GM12801 (cell line): ENCODE measurements around the gene CYP27A1.

Source experiments
- TF ChIP-seq, protein P1 (sequence below): IDR thresholded peaks from one replicate; pipeline ENCODE4 v1.5.1; 2011; ENCODE audit warnings: control low read depth; ENCODE audit not compliant: insufficient read length; ENCODE audit errors: extremely low read depth

Gene CYP27A1

DNA sequence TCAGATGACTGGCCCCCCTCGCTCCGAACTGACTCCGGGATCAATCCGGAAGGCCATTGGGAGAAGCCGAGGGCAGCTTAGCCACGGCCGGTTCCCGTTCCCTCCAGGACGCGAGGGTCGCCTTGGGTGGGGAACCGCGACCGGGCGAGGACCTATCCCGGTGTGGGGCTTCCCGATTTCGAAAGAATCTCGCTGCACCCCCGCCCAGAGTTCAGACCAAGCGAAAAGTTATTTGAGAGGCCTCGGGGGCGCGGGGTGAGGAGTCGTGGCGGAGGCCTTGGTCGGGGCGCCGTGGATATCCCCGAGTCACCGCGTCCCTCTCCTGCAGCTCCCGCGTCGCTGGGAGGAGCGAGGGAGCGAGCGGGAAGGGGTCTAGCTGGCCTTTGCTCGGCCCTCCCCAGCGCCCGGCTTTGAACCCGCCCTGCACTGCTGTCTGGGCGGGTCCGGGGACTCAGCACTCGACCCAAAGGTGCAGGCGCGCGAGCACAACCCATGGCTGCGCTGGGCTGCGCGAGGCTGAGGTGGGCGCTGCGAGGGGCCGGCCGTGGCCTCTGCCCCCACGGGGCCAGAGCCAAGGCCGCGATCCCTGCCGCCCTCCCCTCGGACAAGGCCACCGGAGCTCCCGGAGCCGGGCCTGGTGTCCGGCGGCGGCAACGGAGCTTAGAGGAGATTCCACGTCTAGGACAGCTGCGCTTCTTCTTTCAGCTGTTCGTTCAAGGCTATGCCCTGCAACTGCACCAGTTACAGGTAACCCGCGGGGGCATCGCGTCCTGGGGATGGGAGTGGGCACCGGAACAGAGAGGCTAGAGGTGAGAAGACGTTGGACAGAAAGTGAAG lies at the start of gene CYP27A1:
TSS of gene CYP27A1 (plus strand) at position 457 of the 837 bp plus-strand sequence. CDS start at position 493, 36 bp downstream.
- TF ChIP-seq, protein P1, sequence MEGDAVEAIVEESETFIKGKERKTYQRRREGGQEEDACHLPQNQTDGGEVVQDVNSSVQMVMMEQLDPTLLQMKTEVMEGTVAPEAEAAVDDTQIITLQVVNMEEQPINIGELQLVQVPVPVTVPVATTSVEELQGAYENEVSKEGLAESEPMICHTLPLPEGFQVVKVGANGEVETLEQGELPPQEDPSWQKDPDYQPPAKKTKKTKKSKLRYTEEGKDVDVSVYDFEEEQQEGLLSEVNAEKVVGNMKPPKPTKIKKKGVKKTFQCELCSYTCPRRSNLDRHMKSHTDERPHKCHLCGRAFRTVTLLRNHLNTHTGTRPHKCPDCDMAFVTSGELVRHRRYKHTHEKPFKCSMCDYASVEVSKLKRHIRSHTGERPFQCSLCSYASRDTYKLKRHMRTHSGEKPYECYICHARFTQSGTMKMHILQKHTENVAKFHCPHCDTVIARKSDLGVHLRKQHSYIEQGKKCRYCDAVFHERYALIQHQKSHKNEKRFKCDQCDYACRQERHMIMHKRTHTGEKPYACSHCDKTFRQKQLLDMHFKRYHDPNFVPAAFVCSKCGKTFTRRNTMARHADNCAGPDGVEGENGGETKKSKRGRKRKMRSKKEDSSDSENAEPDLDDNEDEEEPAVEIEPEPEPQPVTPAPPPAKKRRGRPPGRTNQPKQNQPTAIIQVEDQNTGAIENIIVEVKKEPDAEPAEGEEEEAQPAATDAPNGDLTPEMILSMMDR: no peak

DNA sequence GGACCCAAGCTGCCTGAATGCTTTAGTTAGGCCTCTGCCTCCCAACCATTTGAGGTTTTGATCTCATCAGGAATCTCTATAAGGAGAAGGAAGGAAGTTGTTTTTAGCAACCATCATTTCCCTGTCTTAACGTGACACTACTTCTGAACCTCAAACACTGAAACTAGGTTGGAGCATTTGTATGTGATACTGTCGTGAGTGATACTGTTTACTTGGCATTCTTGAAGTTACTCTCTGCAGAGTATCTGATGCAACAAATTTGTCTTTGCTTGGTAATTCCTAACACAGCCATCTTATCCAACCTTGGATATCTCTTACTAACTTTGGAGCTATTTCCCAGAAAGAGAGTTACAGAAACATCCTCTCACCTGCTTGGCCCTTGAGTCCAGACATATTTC lies 49.2 kb upstream of the CYP27A1 start:
- TF ChIP-seq, protein P1: no peak

DNA sequence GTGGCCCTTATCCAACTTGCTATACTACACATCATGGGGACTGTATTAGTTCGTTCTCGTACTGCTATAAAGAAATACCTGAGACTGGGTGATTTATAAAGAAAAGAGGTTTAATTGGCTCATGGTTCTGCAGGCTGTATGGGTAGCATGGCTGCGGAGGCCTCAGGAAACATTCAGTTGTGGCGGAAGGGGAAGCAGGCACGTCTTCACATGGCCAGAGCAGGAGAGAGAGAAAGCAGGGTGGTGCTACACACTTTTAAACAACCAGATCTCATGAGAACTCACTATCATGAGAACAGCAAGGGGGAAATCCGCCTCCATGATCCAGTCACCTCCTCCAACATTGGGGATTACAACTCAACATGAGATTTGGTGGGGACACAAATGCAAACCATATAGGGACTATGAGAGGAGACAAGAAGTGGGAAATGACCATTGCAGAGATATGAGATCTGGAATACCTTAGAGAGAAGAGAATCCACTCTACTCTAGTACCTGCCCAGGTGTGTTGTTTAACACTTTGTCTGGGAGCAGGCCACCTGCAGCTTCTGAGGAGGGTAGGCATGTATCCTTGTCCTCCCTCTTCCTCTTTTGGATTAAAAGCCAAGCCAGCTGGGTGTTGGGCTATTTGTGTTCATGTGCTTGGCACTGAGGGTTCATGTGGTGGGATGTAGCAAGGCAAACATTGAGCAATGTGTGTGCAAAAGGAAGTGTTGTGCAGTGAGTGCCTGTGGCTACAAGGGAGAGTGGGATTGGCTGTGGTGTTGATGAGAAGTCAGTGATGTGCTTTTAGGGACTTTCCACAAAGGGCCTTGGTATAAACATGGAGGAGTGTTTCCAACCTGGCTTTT lies 48.6 kb upstream of the CYP27A1 start:
- TF ChIP-seq, protein P1: no peak

DNA sequence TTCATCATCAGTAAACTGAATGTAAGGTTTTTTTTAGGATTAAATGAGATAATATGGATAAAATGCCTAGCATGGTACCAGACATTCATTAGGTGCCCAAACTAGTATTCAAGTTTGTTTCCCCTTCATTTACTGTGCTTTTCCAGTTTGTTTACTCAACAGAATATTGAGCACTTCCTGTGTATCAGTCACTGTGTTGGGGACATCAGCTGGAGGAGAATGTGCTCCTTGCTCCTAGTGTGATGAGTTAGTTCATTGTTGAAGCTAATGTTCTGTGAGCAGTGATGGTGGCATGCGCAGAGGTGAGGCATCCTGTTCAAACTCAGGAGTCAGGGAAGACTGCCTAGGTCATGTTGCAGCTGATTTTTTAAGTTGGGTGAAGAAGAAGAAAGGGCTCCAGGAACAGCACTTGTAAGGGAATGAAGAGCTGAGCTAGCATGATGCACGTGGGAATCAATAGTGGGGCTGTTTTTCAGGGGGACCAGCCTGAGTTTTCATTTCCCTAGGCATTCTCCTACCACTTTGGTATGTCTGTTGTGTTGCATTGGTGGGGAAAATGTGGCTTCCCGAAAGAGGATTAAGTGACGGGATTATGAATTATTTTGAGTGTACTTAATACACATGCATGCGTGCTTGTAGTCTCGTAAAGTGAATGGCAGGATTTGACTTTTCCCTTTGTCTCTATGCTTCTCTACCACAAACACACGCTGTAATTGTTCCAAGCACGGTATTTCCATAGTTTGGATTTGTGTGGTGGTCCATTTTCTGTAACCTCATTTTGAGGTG lies 47.6 kb upstream of the CYP27A1 start:
- TF ChIP-seq, protein P1: no peak

DNA sequence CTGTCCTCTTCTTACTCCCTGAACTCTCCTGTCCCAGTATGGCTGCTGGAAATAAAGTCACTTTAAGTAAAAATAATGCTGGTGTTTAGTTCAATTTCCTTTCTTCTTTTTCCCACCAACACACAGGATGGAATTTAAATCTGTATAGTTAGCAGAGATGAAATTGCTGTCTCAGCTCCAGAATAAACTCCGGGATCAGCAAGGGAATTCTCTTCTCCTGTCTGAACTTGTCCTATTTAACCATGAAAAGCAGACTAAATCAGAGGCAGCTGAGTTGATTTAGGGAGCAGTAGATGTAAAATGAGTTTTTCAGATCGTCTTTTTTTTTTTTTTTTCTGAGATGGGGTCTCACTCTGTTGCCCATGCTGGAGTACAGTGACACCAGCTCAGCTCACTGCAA lies 45.4 kb upstream of the CYP27A1 start:
- TF ChIP-seq, protein P1: no peak

DNA sequence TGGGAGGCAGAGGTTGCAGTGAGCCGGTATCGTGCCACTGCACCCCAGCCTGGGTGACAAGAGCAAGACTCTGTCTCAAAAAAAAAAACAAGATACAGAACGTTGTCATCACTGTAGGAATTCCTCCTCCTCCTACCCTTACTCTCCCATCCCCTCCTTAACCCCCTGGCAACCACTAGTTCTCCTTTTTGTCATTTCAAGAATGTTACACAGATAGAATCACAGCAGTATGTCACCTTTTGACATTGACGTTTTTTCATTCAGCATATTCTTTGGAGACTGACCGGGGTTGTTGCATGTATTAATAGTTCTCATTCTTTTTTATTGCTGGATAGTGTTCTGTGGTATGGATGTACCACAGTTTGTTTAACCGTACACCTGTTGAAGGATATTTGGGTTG lies 38.9 kb upstream of the CYP27A1 start:
- TF ChIP-seq, protein P1: no peak

DNA sequence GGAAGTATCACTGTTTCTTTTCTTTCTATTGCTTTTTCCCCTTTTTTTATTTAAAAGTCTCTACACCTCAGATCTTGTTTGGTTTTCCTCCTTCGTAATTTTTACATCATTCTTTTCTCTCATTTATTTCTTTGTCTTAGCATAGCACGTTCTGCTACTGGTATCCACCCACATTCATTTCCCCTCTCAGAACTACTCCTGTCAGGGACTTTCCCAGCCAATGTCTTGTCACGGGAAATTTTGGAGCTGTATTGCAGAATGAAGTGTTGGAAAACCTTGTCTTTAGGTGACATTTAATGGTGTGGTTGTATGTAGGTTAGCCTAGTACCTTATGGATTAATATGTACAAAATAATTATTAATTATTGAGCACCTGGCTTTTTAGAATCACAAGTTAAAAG lies 37.3 kb upstream of the CYP27A1 start:
- TF ChIP-seq, protein P1: no peak
